Erythroblast (primary cell): ENCODE data around the gene PWWP2A.

Source experiments
- DNase-seq, 2 experiments: peaks; one replicate each; lab custom pipeline; 2025; lab: John Stamatoyannopoulos, UW
- GATA1 ChIP-seq: IDR thresholded peaks from 2 replicates; pipeline ENCODE4 v1.6.1; 2011; ENCODE audit warnings: low read depth, mild to moderate bottlenecking, control low read depth, low read length, moderate library complexity
- POLR2A ChIP-seq: IDR thresholded peaks from 2 replicates; pipeline ENCODE4 v1.6.1; 2011; ENCODE audit warnings: mild to moderate bottlenecking, low read length

PWWP2A gene

GRCh38 chr5:160048131-160048530 lies 71.1 kb downstream of the PWWP2A start:
- DNase-seq = peak; percentile 32 to 71
- TF ChIP-seq POLR2A (no peak), GATA1 (no peak)

- no peak for DNase-seq
- no peak for TF ChIP-seq POLR2A
- TF ChIP-seq GATA1 = no peak
These were observed 71.8 kb downstream of the PWWP2A start for GRCh38 chr5:160047423-160047822.

GRCh38 chr5:160044967-160045366 lies 74.3 kb downstream of the PWWP2A start:
- DNase-seq = peak in 1 of 2 experiments; percentile 6
- TF ChIP-seq POLR2A (no peak), GATA1 (no peak)

- no peak for TF ChIP-seq POLR2A
- no peak for TF ChIP-seq GATA1
- peak; percentile 29 to 66 for DNase-seq
These were observed 74.9 kb downstream of the PWWP2A start for GRCh38 chr5:160044391-160044804.

- TF ChIP-seq GATA1 = no peak
- TF ChIP-seq POLR2A = no peak
- no peak for DNase-seq
These were observed 76.6 kb downstream of the PWWP2A start for GRCh38 chr5:160042671-160043070.
